ENCODE results near the gene ACP2.

GRCh38 chr11:47204637-47204989 is 44.0 kb downstream of the ACP2 start:
- TF ChIP-seq POLR2AphosphoS5 (IDR thresholded peaks at IDR 0.05), result no peak
- TF ChIP-seq, protein P1, sequence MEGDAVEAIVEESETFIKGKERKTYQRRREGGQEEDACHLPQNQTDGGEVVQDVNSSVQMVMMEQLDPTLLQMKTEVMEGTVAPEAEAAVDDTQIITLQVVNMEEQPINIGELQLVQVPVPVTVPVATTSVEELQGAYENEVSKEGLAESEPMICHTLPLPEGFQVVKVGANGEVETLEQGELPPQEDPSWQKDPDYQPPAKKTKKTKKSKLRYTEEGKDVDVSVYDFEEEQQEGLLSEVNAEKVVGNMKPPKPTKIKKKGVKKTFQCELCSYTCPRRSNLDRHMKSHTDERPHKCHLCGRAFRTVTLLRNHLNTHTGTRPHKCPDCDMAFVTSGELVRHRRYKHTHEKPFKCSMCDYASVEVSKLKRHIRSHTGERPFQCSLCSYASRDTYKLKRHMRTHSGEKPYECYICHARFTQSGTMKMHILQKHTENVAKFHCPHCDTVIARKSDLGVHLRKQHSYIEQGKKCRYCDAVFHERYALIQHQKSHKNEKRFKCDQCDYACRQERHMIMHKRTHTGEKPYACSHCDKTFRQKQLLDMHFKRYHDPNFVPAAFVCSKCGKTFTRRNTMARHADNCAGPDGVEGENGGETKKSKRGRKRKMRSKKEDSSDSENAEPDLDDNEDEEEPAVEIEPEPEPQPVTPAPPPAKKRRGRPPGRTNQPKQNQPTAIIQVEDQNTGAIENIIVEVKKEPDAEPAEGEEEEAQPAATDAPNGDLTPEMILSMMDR (IDR thresholded peaks at IDR 0.05), result no peak
